ENCODE results near the gene PDE8A.
"Not testable (repeated sequence)": the region's sequence is repeated elsewhere in the genome, so short reads cannot be mapped to it uniquely, and the experiment has no call there.

The PDE8A gene

DNA sequence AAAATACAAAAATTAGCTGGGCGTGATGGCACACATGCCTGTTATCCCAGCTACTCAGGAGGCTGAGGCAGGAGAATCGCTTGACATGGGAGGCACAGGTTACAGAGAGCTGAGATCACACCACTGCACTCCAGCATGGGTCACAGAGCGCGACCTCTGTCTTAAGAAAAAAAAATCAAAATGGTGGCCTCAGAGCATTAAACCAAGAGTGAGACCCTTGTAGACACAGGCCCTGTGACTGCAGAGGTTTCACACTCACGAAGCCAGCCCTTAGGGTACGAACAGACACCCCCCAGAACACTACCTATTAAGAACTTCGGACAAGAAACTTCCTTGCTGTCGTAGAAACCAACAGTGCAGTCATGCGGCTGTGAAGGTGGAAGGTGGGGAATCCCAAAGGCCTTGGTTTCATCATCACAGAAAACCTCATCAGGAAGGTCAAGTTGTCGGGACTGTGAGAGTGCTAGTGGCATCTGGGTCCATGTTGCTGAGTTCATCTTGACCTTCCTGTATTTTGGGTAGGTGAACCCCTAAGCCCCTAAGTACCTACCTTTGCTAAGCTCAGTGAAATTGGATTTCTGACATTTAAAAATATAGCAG is 4.8 kb upstream of the PDE8A start:
- H3K4me1 Mint-ChIP-seq (ENCODE audit: low read depth), result peaks cover 8% of the 10 kb centered on the region
- no peaks in the 10 kb centered on the region for H3K36me3 Mint-ChIP-seq (ENCODE audit: low read depth)
- no peak overlapping the region for H3K4me3 Mint-ChIP-seq
- no peaks in the 10 kb centered on the region for H3K9me3 Mint-ChIP-seq
- H3K27me3 Mint-ChIP-seq, result peaks cover 3% of the 10 kb centered on the region
- H3K27ac Mint-ChIP-seq, result no peak overlapping the region

DNA sequence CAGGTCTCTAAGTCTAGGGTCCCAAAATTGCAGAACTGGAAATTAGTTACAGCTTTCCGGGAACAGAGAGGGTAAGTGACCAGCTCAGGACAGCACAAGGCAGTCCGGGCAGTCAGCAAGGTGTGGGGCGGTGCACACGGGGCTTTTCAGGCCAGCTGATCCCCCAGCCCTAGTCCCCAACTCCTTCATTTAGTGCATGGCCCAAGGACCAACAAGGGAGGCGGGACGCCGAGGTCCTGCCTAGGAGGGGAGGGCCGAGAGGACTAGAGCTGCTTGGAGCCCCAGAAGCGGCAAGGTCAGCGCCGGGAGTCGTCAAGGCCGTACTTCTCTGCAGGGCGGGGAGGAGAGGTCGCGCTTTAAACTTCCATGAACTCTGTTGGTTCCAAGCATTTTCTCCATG is 2.0 kb upstream of the PDE8A start:
- H3K4me1 Mint-ChIP-seq (ENCODE audit: low read depth), result peaks cover 32% of the 10 kb centered on the region
- H3K9me3 Mint-ChIP-seq, result no peaks in the 10 kb centered on the region
- H3K4me3 Mint-ChIP-seq, result peak overlapping the region; percentile 91
- peaks cover 3% of the 10 kb centered on the region for H3K27me3 Mint-ChIP-seq
- no peaks in the 10 kb centered on the region for H3K36me3 Mint-ChIP-seq (ENCODE audit: low read depth)
- H3K27ac Mint-ChIP-seq, result peak overlapping the region; percentile 94

DNA sequence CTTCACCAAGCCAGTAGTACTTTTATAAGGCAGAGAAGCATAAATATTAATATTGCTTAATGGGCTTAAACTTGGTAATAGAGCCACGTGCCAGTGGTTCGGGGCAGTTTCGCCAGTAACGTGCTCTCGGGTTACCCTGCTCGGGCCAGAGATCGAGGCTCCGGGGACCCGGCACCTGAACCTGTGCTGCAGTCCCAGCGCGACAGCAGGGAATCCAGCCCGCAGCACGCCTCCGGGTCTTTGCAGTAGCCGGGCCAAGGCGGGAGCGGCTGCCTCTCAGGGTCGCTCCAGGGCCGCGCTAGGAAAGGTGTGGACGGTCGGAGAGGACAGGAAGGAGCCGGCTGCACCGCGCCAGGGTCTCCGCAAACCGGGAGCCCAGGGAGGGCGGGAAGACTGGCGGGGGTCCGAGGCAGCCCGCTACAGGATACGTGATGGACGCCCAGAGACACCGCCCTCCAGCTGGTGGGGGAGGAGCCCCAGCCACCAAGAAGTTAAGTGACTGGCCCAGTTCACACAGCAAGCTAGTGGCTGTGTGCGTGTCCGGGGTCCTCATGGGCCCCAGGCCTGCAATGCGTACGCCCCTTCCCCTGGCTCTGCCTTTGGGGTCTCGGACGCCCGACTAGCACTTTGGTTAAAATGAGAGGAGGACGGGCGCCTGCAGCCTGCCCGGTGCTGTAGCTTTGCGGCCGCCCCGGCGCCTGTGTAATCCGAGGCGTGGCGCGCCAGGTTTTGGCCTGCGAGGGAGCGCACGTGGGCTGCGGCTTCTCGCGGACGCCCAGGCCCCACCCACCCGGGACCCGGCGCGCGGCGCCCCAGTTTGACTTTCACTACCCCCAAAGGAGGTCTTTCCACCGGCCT is 1.2 kb upstream of the PDE8A start:
- H3K4me3 Mint-ChIP-seq, result peak overlapping the region; percentile 91
- peaks cover 3% of the 10 kb centered on the region for H3K27me3 Mint-ChIP-seq
- peak overlapping the region; percentile 94 for H3K27ac Mint-ChIP-seq
- peaks cover 40% of the 10 kb centered on the region for H3K4me1 Mint-ChIP-seq (ENCODE audit: low read depth)
- no peaks in the 10 kb centered on the region for H3K9me3 Mint-ChIP-seq
- H3K36me3 Mint-ChIP-seq (ENCODE audit: low read depth), result no peaks in the 10 kb centered on the region

DNA sequence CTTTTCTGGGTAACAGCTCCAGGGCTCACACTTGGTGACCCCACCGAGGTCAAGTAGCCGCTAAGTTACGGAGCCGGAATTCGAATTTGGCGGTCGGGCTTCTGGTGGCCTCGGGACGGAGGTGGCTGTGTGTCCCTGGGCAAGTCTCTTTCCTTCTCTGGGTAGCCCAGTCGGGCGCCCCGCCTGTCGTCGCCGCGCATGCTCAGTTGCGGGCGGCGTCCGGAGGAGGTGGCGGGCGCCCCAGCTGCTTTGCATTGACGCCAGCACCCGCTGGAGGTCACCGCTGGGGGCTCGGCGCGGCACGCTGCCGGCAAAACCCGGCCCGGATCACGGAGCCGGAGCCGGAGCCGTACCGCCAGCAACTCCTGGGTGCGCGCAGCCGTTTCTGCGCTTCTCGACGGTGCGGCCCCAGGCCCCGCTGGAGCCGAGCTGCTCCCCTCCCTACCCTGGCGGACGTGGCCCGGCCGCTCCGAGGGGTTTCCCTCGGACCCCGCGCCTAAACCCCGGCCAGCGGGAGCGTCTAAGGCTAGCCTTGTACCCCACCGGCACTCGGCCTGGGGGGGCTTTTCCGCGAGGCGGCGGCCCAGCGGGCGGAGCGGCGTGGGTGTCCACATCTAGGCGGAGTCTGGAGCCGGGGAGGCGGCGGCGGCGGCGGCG is 474 bp upstream of the PDE8A start:
- no peaks in the 10 kb centered on the region for H3K36me3 Mint-ChIP-seq (ENCODE audit: low read depth)
- H3K9me3 Mint-ChIP-seq, result no peaks in the 10 kb centered on the region
- peak overlapping the region; percentile 94 for H3K27ac Mint-ChIP-seq
- peaks cover 3% of the 10 kb centered on the region for H3K27me3 Mint-ChIP-seq
- H3K4me1 Mint-ChIP-seq (ENCODE audit: low read depth), result peaks cover 44% of the 10 kb centered on the region
- H3K4me3 Mint-ChIP-seq, result peak overlapping the region; percentile 91

DNA sequence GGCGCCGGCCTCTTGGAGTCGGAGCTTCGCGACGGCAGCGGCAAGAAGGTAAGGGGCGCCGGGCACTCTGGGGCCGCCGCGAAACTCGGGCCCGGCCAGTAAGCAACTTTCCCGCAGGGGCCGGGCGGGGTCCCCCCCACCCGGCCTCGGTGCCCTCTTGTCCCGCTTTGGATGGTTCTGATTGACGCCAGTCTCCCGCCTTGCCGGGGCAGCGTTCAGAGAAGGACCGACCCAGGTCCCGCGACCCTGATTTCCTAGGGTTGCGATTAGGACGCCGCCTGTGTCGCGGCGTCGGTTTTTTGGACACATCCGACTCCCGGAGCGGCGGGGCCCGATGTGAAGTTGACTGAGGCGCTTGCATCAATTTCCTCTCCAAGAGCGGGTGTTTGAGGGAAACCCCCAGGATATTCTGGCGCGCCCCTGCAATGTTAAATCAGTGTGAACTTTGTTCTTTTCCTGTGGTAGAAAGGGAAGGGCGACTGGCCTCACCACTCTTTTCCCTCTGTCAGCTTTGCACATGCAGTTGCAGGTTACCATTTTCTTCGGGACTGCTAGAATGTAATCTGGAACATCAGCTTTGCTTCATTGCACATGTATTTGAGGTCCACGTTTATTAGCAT is 755 bp downstream of the PDE8A start:
- Mint-ChIP-seq H3K4me1 (ENCODE audit: low read depth) (peaks cover 54% of the 10 kb centered on the region), H3K36me3 (ENCODE audit: low read depth) (peaks cover 4% of the 10 kb centered on the region), H3K27ac (peak overlapping the region; percentile 90), H3K27me3 (no peaks in the 10 kb centered on the region), H3K4me3 (peak overlapping the region; percentile 93), H3K9me3 (no peaks in the 10 kb centered on the region)

DNA sequence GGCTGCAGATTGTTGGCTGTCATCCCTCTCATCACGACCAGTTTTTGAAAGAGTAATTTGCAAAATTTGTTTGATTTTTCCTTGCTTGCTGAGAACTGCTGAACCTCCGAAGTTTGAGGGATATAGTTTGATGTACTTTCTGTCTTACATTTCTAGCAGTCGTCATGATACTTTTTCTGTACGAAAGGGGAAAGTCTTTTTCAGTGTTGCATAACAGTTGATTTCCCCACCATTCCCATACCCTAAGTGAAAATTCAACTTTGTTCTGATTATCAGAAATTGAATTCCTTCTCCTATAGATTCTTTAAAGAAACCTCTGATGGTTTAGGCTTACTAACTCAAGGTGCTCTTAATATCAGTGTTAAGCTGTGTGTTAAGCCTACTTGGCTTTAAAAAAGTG is 1.6 kb downstream of the PDE8A start:
- H3K9me3 Mint-ChIP-seq, result no peaks in the 10 kb centered on the region
- peaks cover 4% of the 10 kb centered on the region for H3K36me3 Mint-ChIP-seq (ENCODE audit: low read depth)
- H3K4me1 Mint-ChIP-seq (ENCODE audit: low read depth), result peaks cover 60% of the 10 kb centered on the region
- H3K4me3 Mint-ChIP-seq, result peak overlapping the region; percentile 93
- peak overlapping the region; percentile 90 for H3K27ac Mint-ChIP-seq
- H3K27me3 Mint-ChIP-seq, result no peaks in the 10 kb centered on the region

DNA sequence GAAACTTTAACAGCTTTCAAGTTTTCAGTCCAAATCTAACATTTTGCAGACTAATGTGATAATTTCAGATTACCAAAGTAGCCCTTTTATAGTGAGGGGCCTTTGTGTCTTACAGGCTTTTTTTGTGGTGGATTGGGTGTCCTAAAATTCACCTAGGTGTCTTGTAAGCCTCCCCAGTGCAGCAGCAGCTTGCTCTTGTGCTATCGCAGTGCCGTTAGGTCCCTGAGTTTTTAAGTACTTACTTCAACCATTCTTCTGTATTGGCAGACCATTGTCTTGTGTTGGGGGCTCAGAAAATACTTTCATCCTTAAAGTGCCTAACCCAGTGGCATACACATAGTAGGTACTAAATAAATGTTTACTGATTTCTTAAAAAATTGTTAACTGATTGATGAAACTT is 2.1 kb downstream of the PDE8A start:
- no peaks in the 10 kb centered on the region for H3K9me3 Mint-ChIP-seq
- peak overlapping the region; percentile 93 for H3K4me3 Mint-ChIP-seq
- H3K27me3 Mint-ChIP-seq, result no peaks in the 10 kb centered on the region
- peaks cover 4% of the 10 kb centered on the region for H3K36me3 Mint-ChIP-seq (ENCODE audit: low read depth)
- peaks cover 64% of the 10 kb centered on the region for H3K4me1 Mint-ChIP-seq (ENCODE audit: low read depth)
- H3K27ac Mint-ChIP-seq, result no peak overlapping the region

DNA sequence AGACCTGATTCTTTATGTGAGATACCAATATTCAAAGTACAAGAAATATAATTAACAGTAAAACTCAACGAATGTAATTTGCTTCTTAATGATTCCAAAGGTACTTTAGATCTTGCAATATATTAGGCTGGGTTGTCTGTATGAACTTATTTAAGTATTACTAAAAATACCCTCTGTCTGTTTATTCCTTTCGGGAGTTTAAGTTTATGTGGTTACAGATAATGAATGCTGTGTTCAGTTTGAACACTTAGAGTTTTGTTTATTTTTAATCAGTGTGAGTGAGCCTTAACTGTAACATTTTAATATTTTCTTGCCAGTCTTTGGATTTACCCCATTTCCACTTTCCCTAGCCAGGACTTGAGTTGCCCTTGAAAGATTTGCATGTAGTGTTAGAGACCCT is 3.5 kb downstream of the PDE8A start:
- no peaks in the 10 kb centered on the region for H3K9me3 Mint-ChIP-seq
- H3K36me3 Mint-ChIP-seq (ENCODE audit: low read depth), result peaks cover 4% of the 10 kb centered on the region
- no peaks in the 10 kb centered on the region for H3K27me3 Mint-ChIP-seq
- no peak overlapping the region for H3K4me3 Mint-ChIP-seq
- peaks cover 72% of the 10 kb centered on the region for H3K4me1 Mint-ChIP-seq (ENCODE audit: low read depth)
- H3K27ac Mint-ChIP-seq, result no peak overlapping the region

DNA sequence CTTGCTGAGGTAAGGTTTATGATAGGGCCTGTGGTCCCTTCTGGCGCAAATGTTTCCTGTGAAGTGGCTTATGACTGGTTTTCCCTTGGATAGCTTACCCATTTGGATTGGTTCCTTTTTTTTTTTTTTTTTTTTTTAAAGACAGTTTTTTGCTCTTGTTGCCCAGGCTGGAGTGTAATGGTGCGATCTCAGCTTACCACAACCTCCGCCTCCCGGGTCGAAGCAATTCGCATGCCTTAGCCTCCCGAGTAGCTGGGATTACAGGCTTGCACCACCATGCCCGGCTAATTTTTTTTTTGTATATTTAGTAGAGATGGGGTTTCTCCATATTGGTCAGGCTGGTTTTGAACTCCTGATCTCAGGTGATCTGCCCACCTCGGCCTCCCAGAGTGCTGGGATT is 5.7 kb downstream of the PDE8A start:
- H3K27me3 Mint-ChIP-seq; H3K9me3 Mint-ChIP-seq; H3K36me3 Mint-ChIP-seq (ENCODE audit: low read depth); H3K27ac Mint-ChIP-seq; H3K4me3 Mint-ChIP-seq: not testable (repeated sequence)
- H3K4me1 Mint-ChIP-seq (ENCODE audit: low read depth), result peaks cover 92% of the 10 kb centered on the region

DNA sequence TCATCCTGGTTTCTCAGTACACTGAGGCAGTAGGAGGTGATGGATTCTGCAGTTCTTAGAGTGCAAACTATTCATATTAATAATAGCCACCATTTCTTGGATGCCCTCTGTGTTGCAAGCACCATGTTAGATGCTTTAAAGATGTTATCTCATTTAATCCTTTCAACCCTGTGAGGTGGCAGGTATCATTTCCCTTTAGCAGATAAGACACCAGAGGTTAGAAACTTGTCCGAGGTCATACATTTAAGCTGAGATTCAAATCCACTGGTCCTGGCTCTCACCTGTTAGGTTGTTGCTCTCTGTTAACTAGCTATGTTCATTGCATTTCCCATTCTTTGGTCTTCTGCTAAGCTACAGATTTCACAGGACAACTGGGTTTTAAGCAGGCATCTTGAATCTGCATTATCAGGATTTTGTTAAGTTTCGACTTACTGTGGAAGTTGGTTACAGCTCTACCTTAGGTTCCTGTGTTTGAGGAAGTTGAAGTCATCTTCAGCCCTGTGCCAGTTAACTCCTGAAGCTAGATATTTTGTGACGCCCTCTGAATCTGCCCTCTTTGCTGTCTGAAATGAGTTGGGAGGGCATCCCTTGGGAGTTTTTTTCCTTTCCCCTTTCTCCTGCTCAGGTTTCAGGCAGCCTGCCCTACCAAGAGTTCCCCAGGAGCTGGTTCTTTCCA is 6.4 kb downstream of the PDE8A start:
- Mint-ChIP-seq H3K4me3 (peak overlapping the region; percentile 15), H3K27ac (peak overlapping the region; percentile 9), H3K4me1 (ENCODE audit: low read depth) (peaks cover 92% of the 10 kb centered on the region), H3K27me3 (no peaks in the 10 kb centered on the region), H3K36me3 (ENCODE audit: low read depth) (peaks cover 7% of the 10 kb centered on the region), H3K9me3 (no peaks in the 10 kb centered on the region)

DNA sequence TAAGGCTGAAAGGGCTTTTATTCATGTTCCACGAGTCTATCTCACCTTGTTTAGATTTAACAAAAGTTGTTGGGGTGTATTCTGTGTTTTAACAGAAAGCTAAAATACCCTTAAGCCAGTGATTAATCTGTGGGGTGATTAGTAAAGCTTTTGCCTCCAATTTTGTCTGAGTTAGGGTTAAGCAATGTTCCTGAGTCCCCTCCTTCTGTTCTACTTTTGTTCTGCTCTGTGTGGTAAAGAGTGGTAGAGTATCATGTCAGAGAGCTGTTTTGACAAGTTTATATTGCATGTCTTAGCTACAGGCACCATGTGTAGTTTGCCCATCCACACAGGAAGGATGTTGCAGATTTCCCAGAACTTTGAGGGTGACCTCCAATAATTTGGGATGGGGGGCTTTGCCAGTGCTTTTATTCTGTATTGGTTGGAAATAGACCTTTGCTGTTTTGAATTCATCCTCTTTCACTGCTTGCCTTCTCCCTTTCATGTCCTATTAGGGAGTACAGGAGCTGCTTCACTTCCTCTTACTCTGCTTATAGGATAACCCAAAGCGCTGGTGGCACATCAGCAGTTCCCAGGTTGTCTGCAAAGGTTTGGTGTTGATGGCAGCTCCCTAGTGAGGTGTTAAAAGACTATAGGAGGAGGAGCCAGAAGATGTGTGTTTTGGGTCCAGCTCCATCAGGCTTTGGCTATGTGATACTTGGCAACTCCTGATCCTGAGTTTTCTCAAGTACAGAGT is 7.4 kb downstream of the PDE8A start:
- no peaks in the 10 kb centered on the region for H3K27me3 Mint-ChIP-seq
- no peaks in the 10 kb centered on the region for H3K9me3 Mint-ChIP-seq
- H3K36me3 Mint-ChIP-seq (ENCODE audit: low read depth), result peaks cover 10% of the 10 kb centered on the region
- no peak overlapping the region for H3K4me3 Mint-ChIP-seq
- H3K4me1 Mint-ChIP-seq (ENCODE audit: low read depth), result peaks cover 85% of the 10 kb centered on the region
- H3K27ac Mint-ChIP-seq, result no peak overlapping the region

DNA sequence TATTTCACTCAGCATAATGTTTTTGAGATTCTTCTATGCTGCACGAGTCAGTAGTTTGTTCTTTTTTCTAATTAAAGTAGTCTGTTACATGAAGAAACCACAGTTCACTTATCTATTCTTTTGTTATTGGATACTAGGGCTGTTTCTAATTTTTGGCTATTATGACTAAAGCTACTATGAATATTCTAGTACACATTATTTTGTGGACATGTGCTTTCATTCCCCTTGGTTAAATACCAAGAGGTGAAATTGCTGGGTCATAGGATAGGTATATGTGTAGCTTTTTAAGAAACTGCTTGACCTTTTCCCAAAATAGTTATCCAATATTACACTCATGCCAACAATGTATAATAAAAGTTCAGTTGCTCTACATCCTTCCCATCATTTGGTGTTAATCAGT is 8.9 kb downstream of the PDE8A start:
- no peaks in the 10 kb centered on the region for H3K27me3 Mint-ChIP-seq
- no peak overlapping the region for H3K27ac Mint-ChIP-seq
- H3K4me1 Mint-ChIP-seq (ENCODE audit: low read depth), result peaks cover 77% of the 10 kb centered on the region
- H3K4me3 Mint-ChIP-seq, result no peak overlapping the region
- peaks cover 11% of the 10 kb centered on the region for H3K36me3 Mint-ChIP-seq (ENCODE audit: low read depth)
- H3K9me3 Mint-ChIP-seq, result no peaks in the 10 kb centered on the region

DNA sequence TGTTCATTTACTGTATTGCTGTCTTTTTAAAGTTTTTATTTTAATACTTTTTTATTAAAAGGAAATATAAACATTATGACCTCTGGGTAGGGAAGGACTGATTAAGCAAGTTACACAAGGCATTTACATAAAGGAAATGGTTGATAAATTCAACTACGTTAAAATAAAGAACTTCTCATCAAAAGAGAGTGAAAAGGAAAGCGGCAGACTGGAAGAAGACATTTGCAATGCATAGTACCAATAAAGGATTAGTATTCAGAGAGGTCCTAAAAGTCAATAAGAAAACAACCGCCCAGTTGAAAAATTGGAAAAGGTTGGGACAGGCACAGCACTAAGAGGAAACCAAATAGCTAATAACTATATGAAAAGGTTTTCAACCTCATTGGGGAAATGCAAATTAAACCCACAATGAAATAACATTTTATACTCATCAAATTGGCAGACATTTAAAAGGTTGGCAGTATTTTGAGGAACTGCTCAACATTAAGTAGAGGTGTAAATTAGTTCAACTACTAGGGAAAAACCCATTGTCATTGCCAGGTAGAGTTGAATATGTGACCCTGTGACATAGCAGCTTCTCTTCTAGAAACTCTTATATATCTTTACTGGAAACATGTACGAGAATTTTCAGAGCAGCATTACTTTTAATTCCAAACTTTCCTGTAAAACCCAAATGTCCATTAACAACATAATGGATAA is 9.5 kb downstream of the PDE8A start:
- peaks cover 76% of the 10 kb centered on the region for H3K4me1 Mint-ChIP-seq (ENCODE audit: low read depth)
- peaks cover 11% of the 10 kb centered on the region for H3K36me3 Mint-ChIP-seq (ENCODE audit: low read depth)
- H3K27ac Mint-ChIP-seq, result peak overlapping the region; percentile 48
- H3K9me3 Mint-ChIP-seq, result no peaks in the 10 kb centered on the region
- H3K27me3 Mint-ChIP-seq, result no peaks in the 10 kb centered on the region
- H3K4me3 Mint-ChIP-seq, result no peak overlapping the region

All from stimulated activated naive CD8-positive, alpha-beta T cell treated with anti-CD3 and anti-CD28 coated beads, Interleukin-15, Interleukin-2, amounts not matched to agents 100 ng/mL and 50 ng/mL, for 24 hours (primary cell).